Adrenal gland (tissue), 12 donors: Measurements from ENCODE around the gene RUNX1. TPM values are rescaled to one million over a fixed set of nuclear protein-coding genes. Genes with fewer than 3 reads are reported as not detected.

Source experiments
- DNase-seq, 7 donors: peaks; one replicate each; pipeline ENCODE4 v3.0.0-alpha.2; 2019 to 2020
- H3K27ac ChIP-seq, 5 donors: fragments of 200-600 bp; sonication (generic) in 4 of 5; 1 replicate in 3 of 5; 2 replicates in 2 of 5; pipeline versions ENCODE4 v1.5.1 to v1.8.0; 2016 to 2020; ENCODE audit warnings: mild to moderate bottlenecking in 1 of 5
- H3K27me3 ChIP-seq: fragments of 200-600 bp; 2 replicates; pipeline ENCODE4 v1.8.0; 2021
- H3K36me3 ChIP-seq, 2 donors: fragments of 200-600 bp; replicated peaks in 1 of 2; 1 replicate in 1 of 2; 2 replicates in 1 of 2; pipeline versions ENCODE4 v1.5.1 to v1.8.0; 2018 to 2022
- H3K4me1 ChIP-seq, 2 donors: fragments of 200-600 bp; replicated peaks in 1 of 2; 1 replicate in 1 of 2; 2 replicates in 1 of 2; pipeline versions ENCODE4 v1.5.1 to v1.8.0; 2018 to 2021
- H3K4me3 ChIP-seq, 4 donors: fragments of 200-600 bp; sonication (generic) in 3 of 4; one replicate each; pipeline ENCODE4 v1.5.1; 2016 to 2018
- H3K9me3 ChIP-seq, 3 donors: fragments of 200-600 bp; sonication (generic) in 1 of 3; replicated peaks in 1 of 3; 1 replicate in 2 of 3; 2 replicates in 1 of 3; pipeline versions ENCODE4 v1.5.1 to v1.8.0; 2016 to 2021
- CTCF ChIP-seq, 6 experiments: fragments of 450-650 bp in 4 of 6; fragments of 200-600 bp in 2 of 6; sonication (generic) in 1 of 6; IDR thresholded peaks; 1 replicate in 5 of 6; 2 replicates in 1 of 6; pipeline versions ENCODE4 v1.5.1 to v1.8.0; 2016 to 2021; ENCODE audit warnings: antibody characterized with exemption in 6 of 6, mild to moderate bottlenecking in 2 of 6, moderate library complexity in 1 of 6
- POLR2A ChIP-seq, 2 donors: fragments of 450-650 bp; IDR thresholded peaks; one replicate each; pipeline ENCODE4 v1.6.1; 2017; ENCODE audit warnings: antibody characterized with exemption in 2 of 2, mild to moderate bottlenecking in 2 of 2, moderate library complexity in 1 of 2
- WGBS, 4 donors: extraction: QIAGEN DNeasy Blood & Tissue Kit in 2 of 4; methylation state at CpG; one replicate each; pipeline versions ENCODE4 v1.1.5 to v1.1.7; 2013 to 2017; 5-methylcytosine and 5-hydroxymethylcytosine counted together
- intact Hi-C, 2 donors: fragments of 100-400 bp; cut with DNase I; formaldehyde crosslinking; loops; one replicate each; pipeline versions ENCODE4 v1.14.1 to v1.15.0; 2022 to 2023
- polyA plus RNA-seq, 3 donors: library from polyadenylated mRNA; stranded (reverse); fragments of 200-250 nt in 2 of 3; fragments of 350-450 nt in 1 of 3; fragmentation: Illumina TruSeq in 1 of 3; extraction: RNeasy Lipid Tissue Mini Kit (QIAGEN cat#74804) in 1 of 3; gene quantifications; one replicate each; pipeline ENCODE4 v1.2.3, GENCODE V29; 2013 to 2014
- total RNA-seq, 9 donors: library from RNA; depleted of rRNA in 4 of 9; stranded (reverse); fragments of >200 nt in 4 of 9; fragments of 120-200 nt in 1 of 9; fragmentation: NEBNext Ultra II Directional in 1 of 9; extraction: Animal tissue kit (Norgen Biotek cat#: 25700) in 1 of 9; gene quantifications; one replicate each; pipeline versions ENCODE4 v1.1.0 to v1.2.4, GENCODE V29; 2013 to 2023
- donor health status: healthy with polysubstance abuse.
- donor health status: Bipolar disorder and iron deficiency.
- donor health status: DM: yes; HTN: yes; CAD: no.
- donor health status: DM: no; HTN: no; CAD: no.
- donor health status: DM: no; HTN: no; CAD: no.
- donor health status: DM: yes; HTN: yes; CAD: no.

RUNX1 gene
- total and polyA plus RNA-seq, 12 donors: 0.83 to 27.2 (median 8.2) TPM

DNA sequence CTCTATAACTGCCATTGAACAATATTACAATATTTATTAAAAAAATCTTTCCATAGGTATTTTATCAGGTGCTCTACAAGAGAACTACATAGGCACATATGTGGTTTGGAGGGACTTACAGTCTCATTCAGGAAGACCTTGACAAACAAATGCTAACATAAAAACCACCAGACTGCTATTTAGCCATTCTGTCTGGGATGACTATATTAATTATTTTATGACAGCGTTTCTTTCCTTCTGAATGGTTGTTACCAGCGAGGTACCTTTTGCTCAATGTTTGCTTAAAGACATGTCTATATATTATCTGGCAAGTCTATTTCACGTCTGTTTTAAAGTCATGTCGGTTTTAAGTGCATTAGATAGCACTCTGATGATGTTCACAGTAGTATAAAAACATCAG lies 69.7 kb downstream of the RUNX1 start:
- no peak for DNase-seq
- Histone ChIP-seq H3K27me3 (no peaks in the 10 kb centered on the region), H3K36me3 (no peaks in the 10 kb centered on the region), H3K27ac (no peak overlapping the region), H3K9me3 (no peaks in the 10 kb centered on the region), H3K4me3 (no peak overlapping the region), H3K4me1 (peaks cover 0 to 5% of the 10 kb centered on the region in 2 donors)
- intact Hi-C loops: no loop called here
- TF ChIP-seq POLR2A (IDR thresholded peaks at IDR 0.05) (no peak), CTCF (IDR thresholded peaks at IDR 0.05) (no peak)
- 48 to 59% (median 54%) methylated on average over 4 of the region's 4 CpGs for WGBS, 4 donors

DNA sequence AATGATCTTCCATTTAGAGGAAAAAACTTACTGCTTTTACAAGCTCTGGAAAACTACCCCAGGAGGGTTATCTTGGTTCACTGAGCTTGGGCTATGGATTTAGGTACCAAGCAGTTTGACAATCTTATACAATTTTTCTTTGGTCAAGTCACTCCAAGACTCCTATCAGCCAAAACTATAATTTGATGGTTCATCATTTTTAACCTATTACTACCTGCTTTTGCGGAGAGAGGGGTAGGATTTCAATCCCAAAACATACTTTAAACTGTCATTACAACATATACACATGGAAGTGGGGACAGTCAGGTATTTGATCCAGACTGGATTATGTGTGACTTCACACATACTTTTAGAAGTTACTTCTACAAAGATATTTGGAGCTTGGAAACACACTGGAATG lies 71.8 kb downstream of the RUNX1 start:
- TF ChIP-seq POLR2A (IDR thresholded peaks at IDR 0.05): no peak
- TF ChIP-seq CTCF (IDR thresholded peaks at IDR 0.05): no peak
- no peaks in the 10 kb centered on the region for H3K27me3 ChIP-seq
- intact Hi-C loops: no loop called here
- H3K4me3 ChIP-seq: no peak overlapping the region
- no peak overlapping the region for H3K27ac ChIP-seq
- no peaks in the 10 kb centered on the region for H3K9me3 ChIP-seq
- no peaks in the 10 kb centered on the region for H3K36me3 ChIP-seq
- no peak for DNase-seq
- H3K4me1 ChIP-seq: no peaks in the 10 kb centered on the region
- WGBS, 4 donors: 86 to 96% (median 90%) methylated on average over 1 of the region's 1 CpG

DNA sequence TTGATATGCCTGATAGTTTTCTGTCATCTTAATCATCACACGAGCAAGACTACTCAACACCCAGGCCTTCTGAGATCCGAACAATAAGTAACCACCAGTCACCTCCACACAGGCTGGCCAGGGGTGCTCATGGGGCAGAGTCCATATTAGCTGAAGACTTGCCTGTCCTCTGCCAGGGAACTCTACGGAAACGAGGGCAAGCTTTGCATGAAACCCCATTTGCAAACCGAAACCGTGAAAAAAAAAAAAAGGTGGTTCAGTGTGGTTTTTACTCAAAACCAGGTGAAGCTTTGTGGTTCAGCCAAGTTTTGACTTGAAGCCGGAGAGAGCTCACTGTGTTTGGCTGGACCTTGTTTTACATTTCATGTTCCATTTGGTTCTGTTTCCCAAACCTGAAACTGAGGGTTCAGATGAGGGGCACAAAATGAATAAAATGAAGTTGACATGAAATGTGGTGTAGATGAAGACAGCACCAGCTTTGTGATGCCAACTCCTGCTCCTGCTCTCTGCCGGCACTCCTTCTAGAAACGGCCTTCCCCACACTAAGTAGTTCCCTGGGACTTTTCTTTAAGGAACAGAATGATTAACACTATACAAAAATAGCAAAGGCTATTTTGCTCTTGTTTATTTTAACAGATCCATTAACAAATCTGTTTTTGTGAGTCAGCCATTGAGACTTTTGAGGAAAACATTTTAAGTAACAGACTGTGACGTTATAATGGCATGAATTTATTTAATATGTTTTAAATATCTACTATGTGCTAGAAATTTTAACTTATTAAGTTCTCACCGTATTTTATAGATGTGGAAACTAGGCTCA lies 74.7 kb downstream of the RUNX1 start:
- no peaks in the 10 kb centered on the region for H3K27me3 ChIP-seq
- 79 to 86% (median 82%) methylated on average over 11 of the region's 11 CpGs for WGBS, 4 donors
- intact Hi-C loops: no loop called here

DNA sequence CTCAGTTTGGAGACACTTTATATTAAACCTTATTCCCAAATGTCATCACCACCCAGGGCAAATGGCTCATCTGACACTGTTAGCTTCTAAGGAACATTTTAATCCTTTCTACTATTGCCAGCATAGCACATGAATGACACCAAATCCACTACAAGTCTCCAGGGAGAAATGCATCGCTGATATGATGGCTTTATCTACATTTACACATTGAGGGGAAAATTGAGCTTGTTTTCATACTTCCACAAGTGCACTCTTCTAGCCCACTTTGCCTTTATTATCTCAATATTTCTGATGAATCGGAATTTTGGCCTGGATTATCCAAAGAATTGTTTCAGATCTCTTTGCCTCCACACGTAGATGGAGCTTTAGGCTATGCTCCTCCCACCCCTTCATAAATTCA lies 75.4 kb downstream of the RUNX1 start:
- TF ChIP-seq POLR2A (IDR thresholded peaks at IDR 0.05) (no peak), CTCF (IDR thresholded peaks at IDR 0.05) (no peak)
- H3K4me1 ChIP-seq: no peaks in the 10 kb centered on the region
- 79 to 86% (median 84%) methylated on average over 3 of the region's 3 CpGs for WGBS, 4 donors
- H3K9me3 ChIP-seq: no peaks in the 10 kb centered on the region
- no peak overlapping the region for H3K4me3 ChIP-seq
- H3K27ac ChIP-seq: no peak overlapping the region
- H3K27me3 ChIP-seq: no peaks in the 10 kb centered on the region
- H3K36me3 ChIP-seq: no peaks in the 10 kb centered on the region
- no peak for DNase-seq
- intact Hi-C loops: no loop called here

More for the DNA sequence above, 74.7 kb downstream of the RUNX1 start:
- Histone ChIP-seq H3K27ac (no peak overlapping the region), H3K4me1 (no peaks in the 10 kb centered on the region), H3K4me3 (no peak overlapping the region), H3K9me3 (no peaks in the 10 kb centered on the region), H3K36me3 (no peaks in the 10 kb centered on the region)
- TF ChIP-seq POLR2A (IDR thresholded peaks at IDR 0.05) (no peak), CTCF (IDR thresholded peaks at IDR 0.05) (no peak)
- DNase-seq: no peak
